HAP-1 (cell line): Measurements from ENCODE around the gene CCDC136.

Experiments used
- DNase-seq, 2 experiments: peaks; one replicate each; pipeline ENCODE4 v3.0.0-alpha.2; 2016 to 2020; ENCODE audit warnings: low spot score in 2 of 2
- H3K27me3 ChIP-seq: fragments of 250-450 bp; sonication (Bioruptor Pico); 2 replicates; pipeline ENCODE4 v1.5.1; 2020; ENCODE audit warnings: low read depth, mild to moderate bottlenecking, moderate library complexity
- H3K36me3 ChIP-seq: fragments of 250-450 bp; sonication (Bioruptor Pico); replicated peaks from 2 replicates; pipeline ENCODE4 v1.5.1; 2020; ENCODE audit warnings: mild to moderate bottlenecking
- H3K4me1 ChIP-seq: fragments of 250-450 bp; sonication (Bioruptor Pico); 2 replicates; pipeline ENCODE4 v1.5.1; 2020; ENCODE audit warnings: mild to moderate bottlenecking
- H3K4me3 ChIP-seq: fragments of 250-450 bp; sonication (Bioruptor Pico); 2 replicates; pipeline ENCODE4 v1.5.1; 2020; ENCODE audit warnings: mild to moderate bottlenecking, moderate library complexity
- H3K9me3 ChIP-seq: fragments of 250-450 bp; sonication (Bioruptor Pico); 2 replicates; pipeline ENCODE4 v1.5.1; 2020; ENCODE audit warnings: mild to moderate bottlenecking, moderate library complexity
- in situ Hi-C: fragments of 300-500 bp; cut with MboI; formaldehyde crosslinking; loops from 3 replicates; pipeline ENCODE4 v1.14.3; 2020; ENCODE audit warnings: low sequenced_read_pairs, inconsistent platforms, mixed read lengths

CCDC136 gene

DNA sequence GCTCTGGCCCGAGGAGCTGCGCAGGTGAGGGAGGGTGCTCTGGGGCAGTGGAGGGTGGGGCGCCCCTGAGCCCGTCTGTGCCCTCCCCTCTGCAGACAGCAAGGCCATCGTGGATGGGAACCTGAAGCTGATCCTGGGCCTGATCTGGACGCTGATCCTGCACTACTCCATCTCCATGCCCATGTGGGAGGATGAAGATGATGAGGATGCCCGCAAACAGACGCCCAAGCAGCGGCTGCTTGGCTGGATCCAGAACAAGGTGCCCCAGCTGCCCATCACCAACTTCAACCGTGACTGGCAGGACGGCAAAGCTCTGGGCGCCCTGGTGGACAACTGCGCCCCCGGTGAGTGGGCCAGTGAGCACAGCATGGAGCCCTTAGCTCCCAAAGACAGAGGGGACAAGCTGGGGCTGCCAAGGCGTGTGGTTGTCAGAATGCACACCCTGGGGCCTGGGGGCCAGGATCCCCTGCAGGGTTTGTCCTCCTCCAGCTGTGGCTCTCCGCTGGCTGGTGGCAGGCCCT is 43.5 kb downstream of the CCDC136 start:
- no peaks in the 10 kb centered on the region for H3K27me3 ChIP-seq
- H3K36me3 ChIP-seq, result peaks cover 29% of the 10 kb centered on the region
- no peak for DNase-seq
- H3K4me1 ChIP-seq, result peaks cover 17% of the 10 kb centered on the region
- in situ Hi-C loops, result no loop called here
- no peak overlapping the region for H3K4me3 ChIP-seq
- no peaks in the 10 kb centered on the region for H3K9me3 ChIP-seq

DNA sequence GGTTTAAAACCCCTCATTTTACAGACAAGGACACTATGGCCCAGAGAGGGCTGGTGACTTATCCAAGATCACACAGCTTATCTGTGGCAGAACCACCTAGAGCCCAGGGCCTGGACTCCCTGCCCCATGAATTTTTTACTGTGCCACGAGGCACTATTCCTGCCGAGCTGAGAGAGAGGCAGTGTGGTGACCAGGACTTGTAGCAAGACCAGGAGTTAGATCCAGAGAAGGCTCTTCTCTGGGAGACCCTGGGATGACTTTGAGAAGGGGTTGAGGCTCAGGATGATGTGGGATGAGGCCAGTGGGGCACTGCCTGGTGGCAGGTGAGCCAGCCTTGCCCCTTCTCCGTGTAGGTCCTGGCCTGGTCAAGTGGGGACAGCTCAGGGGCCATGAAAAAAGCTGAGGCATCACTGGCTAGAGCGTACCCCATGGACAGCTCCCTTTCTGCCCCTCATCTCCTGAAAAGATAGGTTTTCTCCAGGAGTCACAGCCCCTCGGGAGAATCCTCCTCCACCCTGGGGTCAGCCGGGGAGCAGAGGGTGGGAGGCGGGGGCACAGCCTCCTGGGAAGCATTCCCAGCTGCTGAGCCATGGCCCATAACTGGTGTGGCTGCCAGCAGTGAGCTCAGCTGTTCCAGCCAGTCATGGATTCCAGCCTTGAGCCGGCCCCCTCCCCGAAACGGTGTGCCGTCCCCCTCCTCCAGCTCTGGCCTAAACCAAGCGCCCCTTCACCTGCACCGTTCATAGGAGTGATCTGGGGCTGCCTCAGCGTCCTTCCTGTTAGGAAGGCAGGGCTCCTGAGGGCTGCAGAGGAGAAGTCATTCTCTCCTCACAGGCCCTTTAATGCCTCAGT is 44.2 kb downstream of the CCDC136 start:
- H3K4me3 ChIP-seq, result no peak overlapping the region
- peaks cover 13% of the 10 kb centered on the region for H3K4me1 ChIP-seq
- peaks cover 32% of the 10 kb centered on the region for H3K36me3 ChIP-seq
- H3K27me3 ChIP-seq, result no peaks in the 10 kb centered on the region
- DNase-seq, result no peak
- no peaks in the 10 kb centered on the region for H3K9me3 ChIP-seq
- in situ Hi-C loops, result no loop called here

DNA sequence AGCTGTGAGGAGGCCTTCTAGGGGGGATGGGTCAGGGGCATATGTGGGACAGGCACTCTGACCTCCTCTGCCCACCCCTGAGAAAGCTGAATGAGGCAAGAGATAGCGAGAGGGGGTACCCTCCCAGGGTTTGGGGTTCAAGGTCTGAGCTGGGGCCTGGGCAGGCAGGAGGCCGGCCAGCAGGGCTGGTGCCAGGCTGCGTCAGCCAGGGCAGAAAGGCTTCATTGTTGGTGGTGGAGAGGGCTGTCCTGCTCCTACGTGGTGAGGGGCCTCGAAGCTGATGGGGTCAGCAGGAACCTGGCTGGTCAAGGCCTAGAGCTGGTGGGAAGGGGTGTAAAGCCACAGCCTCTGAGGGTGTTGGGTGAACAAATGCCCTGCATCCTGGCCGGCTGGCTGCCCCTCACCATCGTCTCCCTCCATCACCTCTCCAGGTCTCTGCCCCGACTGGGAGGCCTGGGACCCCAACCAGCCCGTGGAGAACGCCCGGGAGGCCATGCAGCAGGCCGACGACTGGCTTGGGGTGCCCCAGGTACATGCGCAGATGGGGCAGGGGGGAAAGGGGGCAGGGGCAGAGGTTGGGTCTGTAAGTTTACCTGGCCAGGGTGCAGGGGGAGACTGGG is 45.1 kb downstream of the CCDC136 start:
- DNase-seq, result no peak

GRCh38 chr7:128837521-128837921 is 45.8 kb downstream of the CCDC136 start:
- Histone ChIP-seq H3K36me3 (peaks cover 46% of the 10 kb centered on the region), H3K4me1 (peaks cover 6% of the 10 kb centered on the region), H3K4me3 (no peak overlapping the region), H3K27me3 (no peaks in the 10 kb centered on the region), H3K9me3 (no peaks in the 10 kb centered on the region)
- no peak for DNase-seq
- in situ Hi-C loops, result no loop called here

More for the DNA sequence above, 45.1 kb downstream of the CCDC136 start:
- Histone ChIP-seq H3K36me3 (peaks cover 41% of the 10 kb centered on the region), H3K4me3 (no peak overlapping the region), H3K9me3 (no peaks in the 10 kb centered on the region), H3K4me1 (peaks cover 11% of the 10 kb centered on the region), H3K27me3 (no peaks in the 10 kb centered on the region)
- in situ Hi-C loops, result no loop called here

- in situ Hi-C loops, result no loop called here
- H3K9me3 ChIP-seq, result no peaks in the 10 kb centered on the region
Observed at GRCh38 chr7:128838109-128838779, 46.5 kb downstream of the CCDC136 start.

DNA sequence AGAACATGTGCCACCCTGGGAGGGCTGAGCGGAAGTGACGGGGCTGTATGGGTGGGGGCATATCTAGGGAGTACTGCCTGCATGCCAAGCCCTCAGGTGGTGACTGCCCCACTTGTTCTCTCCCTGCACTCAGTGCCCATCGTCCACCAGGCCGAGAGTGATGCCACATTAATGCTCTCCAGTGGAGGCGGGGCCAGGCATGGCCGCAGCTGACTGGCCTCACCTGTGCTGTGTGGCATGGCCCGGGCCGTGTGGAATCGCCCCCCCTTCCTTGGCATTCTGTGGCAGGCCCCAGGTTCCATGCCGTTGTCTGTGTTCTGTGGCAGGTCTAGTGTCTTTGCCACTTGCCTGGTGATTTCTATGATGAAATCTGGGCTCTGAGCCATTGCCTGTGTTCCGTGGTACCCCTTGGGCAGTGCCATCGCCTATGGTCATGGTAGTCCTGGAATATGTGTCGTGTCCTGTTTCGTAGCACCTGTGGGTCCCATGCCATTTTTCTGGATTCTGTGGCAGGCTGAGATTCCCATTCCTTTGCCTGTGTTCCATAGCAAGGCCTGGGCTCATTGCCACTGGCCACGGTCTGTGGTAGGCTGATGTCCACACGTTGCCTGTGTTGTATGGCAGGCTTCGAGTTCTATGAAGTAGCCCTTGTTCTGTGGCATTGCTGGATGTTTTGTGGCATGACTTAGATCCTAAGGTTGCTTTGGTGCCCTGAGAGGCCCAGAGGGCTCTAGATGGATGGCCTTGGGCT is 47.4 kb downstream of the CCDC136 start:
- no peak for DNase-seq
- no peak overlapping the region for H3K4me3 ChIP-seq

More at GRCh38 chr7:128838109-128838779, 46.5 kb downstream of the CCDC136 start:
- Histone ChIP-seq H3K4me1 (no peaks in the 10 kb centered on the region), H3K4me3 (no peak overlapping the region), H3K36me3 (peaks cover 53% of the 10 kb centered on the region), H3K27me3 (no peaks in the 10 kb centered on the region)
- DNase-seq, result no peak

GRCh38 chr7:128839751-128840177 is 48.0 kb downstream of the CCDC136 start:
- no peaks in the 10 kb centered on the region for H3K9me3 ChIP-seq
- DNase-seq, result no peak
- no peaks in the 10 kb centered on the region for H3K4me1 ChIP-seq
- in situ Hi-C loops, result no loop called here
- H3K36me3 ChIP-seq, result peaks cover 68% of the 10 kb centered on the region
- no peaks in the 10 kb centered on the region for H3K27me3 ChIP-seq
- H3K4me3 ChIP-seq, result no peak overlapping the region

More for the DNA sequence above, 47.4 kb downstream of the CCDC136 start:
- no peaks in the 10 kb centered on the region for H3K4me1 ChIP-seq
- H3K36me3 ChIP-seq, result peaks cover 62% of the 10 kb centered on the region
- no peaks in the 10 kb centered on the region for H3K9me3 ChIP-seq
- in situ Hi-C loops, result no loop called here
- H3K27me3 ChIP-seq, result no peaks in the 10 kb centered on the region

DNA sequence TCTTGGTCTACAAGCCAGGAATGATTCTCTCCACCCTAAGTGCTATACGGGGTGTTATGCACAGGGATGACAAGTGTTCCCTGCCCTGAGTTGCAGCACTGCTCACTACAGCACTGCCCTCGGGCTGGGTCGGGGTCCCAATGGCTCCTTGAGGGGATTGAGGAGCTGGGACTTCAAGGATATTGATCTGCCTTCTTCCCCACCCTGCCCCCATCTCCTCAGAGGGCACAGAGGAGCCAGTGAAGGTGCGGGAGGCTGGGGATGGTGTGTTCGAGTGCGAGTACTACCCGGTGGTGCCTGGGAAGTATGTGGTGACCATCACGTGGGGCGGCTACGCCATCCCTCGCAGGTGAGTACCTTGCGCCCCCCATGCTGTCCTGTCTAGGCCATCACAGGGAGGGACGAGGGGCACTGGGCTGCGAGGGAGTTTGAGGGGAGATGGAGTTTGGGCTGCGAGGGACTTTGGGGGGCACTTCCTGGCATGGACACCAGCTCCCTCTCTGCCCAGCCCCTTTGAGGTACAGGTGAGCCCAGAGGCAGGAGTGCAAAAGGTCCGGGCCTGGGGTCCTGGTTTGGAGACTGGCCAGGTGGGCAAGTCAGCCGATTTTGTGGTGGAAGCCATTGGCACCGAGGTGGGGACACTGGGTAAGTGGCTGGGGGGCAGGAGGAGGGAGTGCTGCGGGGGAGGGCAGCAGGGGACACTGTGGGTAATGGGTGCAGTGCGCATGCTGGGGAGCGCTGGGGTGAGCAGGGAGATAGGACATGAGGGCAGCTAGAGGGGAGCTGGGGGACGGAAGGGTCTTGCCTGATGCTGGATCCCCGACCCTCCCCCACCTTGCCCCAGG is 48.8 kb downstream of the CCDC136 start:
- no peaks in the 10 kb centered on the region for H3K9me3 ChIP-seq
- in situ Hi-C loops, result no loop called here
- peaks cover 67% of the 10 kb centered on the region for H3K36me3 ChIP-seq
- no peak overlapping the region for H3K4me3 ChIP-seq
- no peak for DNase-seq
- H3K27me3 ChIP-seq, result no peaks in the 10 kb centered on the region
- no peaks in the 10 kb centered on the region for H3K4me1 ChIP-seq

GRCh38 chr7:128841171-128841690 is 49.5 kb downstream of the CCDC136 start:
- DNase-seq, result no peak

GRCh38 chr7:128841921-128842673 is 50.3 kb downstream of the CCDC136 start:
- Histone ChIP-seq H3K36me3 (peaks cover 67% of the 10 kb centered on the region), H3K4me1 (no peaks in the 10 kb centered on the region), H3K4me3 (no peak overlapping the region), H3K27me3 (no peaks in the 10 kb centered on the region), H3K9me3 (no peaks in the 10 kb centered on the region)
- DNase-seq, result peak; percentile 39 to 74
- in situ Hi-C loops, result no loop called here

More at GRCh38 chr7:128841171-128841690, 49.5 kb downstream of the CCDC136 start:
- in situ Hi-C loops, result no loop called here
- Histone ChIP-seq H3K36me3 (peaks cover 69% of the 10 kb centered on the region), H3K4me1 (no peaks in the 10 kb centered on the region), H3K9me3 (no peaks in the 10 kb centered on the region), H3K4me3 (no peak overlapping the region), H3K27me3 (no peaks in the 10 kb centered on the region)

DNA sequence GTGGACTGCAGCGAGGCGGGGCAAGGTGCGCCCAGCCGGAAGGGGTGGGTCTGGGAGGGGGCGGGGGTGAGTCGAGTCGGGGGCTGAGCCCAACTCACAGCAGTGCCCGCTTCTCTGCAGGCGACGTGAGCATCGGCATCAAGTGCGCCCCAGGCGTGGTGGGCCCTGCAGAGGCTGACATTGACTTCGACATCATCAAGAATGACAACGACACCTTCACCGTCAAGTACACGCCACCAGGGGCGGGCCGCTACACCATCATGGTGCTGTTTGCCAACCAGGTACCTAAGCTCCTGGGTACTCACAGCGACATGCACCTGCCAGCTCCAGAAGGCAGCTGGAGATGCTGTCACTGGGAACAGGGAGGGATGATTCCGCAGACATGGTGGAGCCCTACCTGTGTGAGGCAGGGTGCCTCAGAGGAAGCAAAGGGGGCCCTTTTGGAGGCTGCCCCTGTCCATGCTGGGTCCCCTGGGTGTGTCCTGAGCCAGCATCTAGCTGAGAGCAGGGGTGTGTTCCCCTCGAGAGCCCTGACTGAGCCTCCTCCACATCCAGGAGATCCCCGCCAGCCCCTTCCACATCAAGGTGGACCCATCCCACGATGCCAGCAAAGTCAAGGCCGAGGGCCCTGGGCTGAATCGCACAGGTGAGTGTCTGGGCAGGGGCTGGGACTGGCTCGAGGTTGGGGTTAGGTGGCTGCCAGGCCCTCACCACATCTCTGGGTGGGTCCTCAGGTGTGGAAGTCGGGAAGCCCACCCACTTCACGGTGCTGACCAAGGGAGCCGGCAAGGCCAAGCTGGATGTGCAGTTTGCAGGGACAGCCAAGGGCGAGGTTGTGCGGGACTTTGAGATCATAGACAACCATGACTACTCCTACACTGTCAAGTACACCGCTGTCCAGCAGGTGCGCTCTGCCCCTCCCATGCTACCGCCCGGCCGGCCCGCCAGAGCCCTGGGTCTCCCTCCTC is 51.2 kb downstream of the CCDC136 start:
- peaks cover 68% of the 10 kb centered on the region for H3K36me3 ChIP-seq
- H3K9me3 ChIP-seq, result no peaks in the 10 kb centered on the region
- H3K4me3 ChIP-seq, result no peak overlapping the region
- no peaks in the 10 kb centered on the region for H3K27me3 ChIP-seq
- H3K4me1 ChIP-seq, result no peaks in the 10 kb centered on the region
- in situ Hi-C loops, result no loop called here
- DNase-seq, result no peak
